HepG2 (cell line): ENCODE results near the gene GDPD5. TPM values are rescaled to one million over a fixed set of nuclear protein-coding genes. Genes with fewer than 3 reads are reported as not detected.

Experiments
- ATAC-seq: fragments of 200-7000 bp; cut with Tn5 transposase; 3 replicates; pipeline ENCODE4 v1.9.1; 2020; ENCODE audit warnings: mild to moderate bottlenecking, moderate library complexity
- BruUV-seq: library from RNA; stranded (reverse); fragments of 400-500 nt; replicated peaks from 2 replicates; lab custom pipeline; 2021; lab: Mats Ljungman, UMichigan
- CTCF ChIA-PET: fragments of 300-600 bp; formaldehyde crosslinking; extraction: SDS; loops from one replicate; lab custom pipeline; 2021; ENCODE audit warnings: low total read pairs, inconsistent platforms, low intra/inter-chr PET ratio; lab: Yijun Ruan, JAX
- POLR2A ChIA-PET: fragments of 350-600 bp; sonication (Branson Sonifier 250); formaldehyde crosslinking; loops from one replicate; lab custom pipeline; 2020; ENCODE audit warnings: antibody characterized with exemption, inconsistent platforms; lab: Yijun Ruan, JAX
- DNase-seq: peaks from one replicate; pipeline ENCODE4 v3.0.0-alpha.2; 2015; ENCODE audit warnings: low spot score
- FAIRE-seq: peaks from 3 replicates; lab custom pipeline; 2011; peaks lifted over from hg19 to GRCh38; lab: Jason Lieb, UNC
- H2AFZ ChIP-seq: one replicate; pipeline ENCODE4 v1.6.1; 2011; ENCODE audit warnings: low read length, inconsistent platforms
- H3K27ac ChIP-seq: fragments of 300-600 bp; 3 replicates; pipeline ENCODE4 v1.8.0; 2011; ENCODE audit warnings: mixed run types, mild to moderate bottlenecking, mixed read lengths, low read length, inconsistent platforms; ENCODE audit not compliant: insufficient read depth; ENCODE audit errors: extremely low read length
- H3K27me3 ChIP-seq, 2 experiments: fragments of 200-600 bp in 1 of 2; 2 replicates in 1 of 2; 3 replicates in 1 of 2; pipeline versions ENCODE4 v1.6.0 to v1.8.0; 2011; ENCODE audit warnings: low read length in 2 of 2, mild to moderate bottlenecking in 2 of 2, moderate library complexity in 2 of 2, inconsistent platforms in 1 of 2; ENCODE audit not compliant: insufficient read depth in 2 of 2, control insufficient read depth in 1 of 2
- H3K36me3 ChIP-seq, 2 experiments: fragments of 200-600 bp in 1 of 2; replicated peaks in 1 of 2; 2 replicates in 1 of 2; 3 replicates in 1 of 2; pipeline versions ENCODE4 v1.5.1 to v1.8.0; 2011; ENCODE audit warnings: low read length in 2 of 2, inconsistent platforms in 1 of 2; ENCODE audit not compliant: insufficient read depth in 2 of 2, control insufficient read depth in 1 of 2
- H3K4me1 ChIP-seq: 2 replicates; pipeline ENCODE4 v1.5.1; 2012; ENCODE audit warnings: low read length, inconsistent platforms; ENCODE audit not compliant: insufficient read depth
- H3K4me2 ChIP-seq: 2 replicates; pipeline ENCODE4 v1.6.0; 2011; ENCODE audit warnings: low read depth, low read length, inconsistent platforms
- H3K4me3 ChIP-seq, 3 experiments: fragments of 200-600 bp in 1 of 3; sonication (generic), shearing (Covaris generic) in 1 of 3; replicated peaks in 1 of 3; 2 replicates each; pipeline ENCODE4 v1.5.1; 2011 to 2016; ENCODE audit warnings: low read length in 3 of 3, inconsistent platforms in 2 of 3, low read depth in 2 of 3, mild to moderate bottlenecking in 2 of 3, control low read depth in 1 of 3, mixed read lengths in 1 of 3; ENCODE audit not compliant: insufficient read depth in 1 of 3
- H3K79me2 ChIP-seq: one replicate; pipeline ENCODE4 v1.6.1; 2011; ENCODE audit warnings: low read length, inconsistent platforms; ENCODE audit not compliant: insufficient read depth
- H3K9ac ChIP-seq: 2 replicates; pipeline ENCODE4 v1.6.0; 2011; ENCODE audit warnings: mild to moderate bottlenecking, low read depth, low read length, inconsistent platforms; ENCODE audit not compliant: insufficient read depth
- H3K9me3 ChIP-seq: 2 replicates; pipeline ENCODE4 v1.5.1; 2012; ENCODE audit warnings: mild to moderate bottlenecking, low read length
- H4K20me1 ChIP-seq: 2 replicates; pipeline ENCODE4 v1.6.0; 2011; ENCODE audit warnings: inconsistent platforms, mild to moderate bottlenecking, low read length, moderate library complexity; ENCODE audit not compliant: insufficient read depth
- ADNP ChIP-seq: sonication (generic); formaldehyde crosslinking; IDR thresholded peaks from 2 replicates; pipeline ENCODE4 v1.4.0; 2020; ENCODE audit warnings: missing genetic modification reagents
- EEA1 ChIP-seq: sonication (generic); formaldehyde crosslinking; IDR thresholded peaks from 2 replicates; pipeline ENCODE4 v1.5.1; 2020; ENCODE audit warnings: mild to moderate bottlenecking, missing genetic modification reagents, borderline replicate concordance
- ESRRA ChIP-seq: sonication (generic); formaldehyde crosslinking; IDR thresholded peaks from 2 replicates; pipeline ENCODE4 v1.5.1; 2020; ENCODE audit warnings: mild to moderate bottlenecking, low read depth, missing genetic modification reagents
- FUBP1 ChIP-seq: sonication (generic); formaldehyde crosslinking; IDR thresholded peaks from 2 replicates; pipeline ENCODE4 v1.5.1; 2020; ENCODE audit warnings: missing genetic modification reagents, mild to moderate bottlenecking, borderline replicate concordance
- GMEB1 ChIP-seq: sonication (generic); formaldehyde crosslinking; IDR thresholded peaks from 2 replicates; pipeline ENCODE4 v1.5.1; 2020; ENCODE audit warnings: missing genetic modification reagents, mild to moderate bottlenecking, borderline replicate concordance
- HNF4A ChIP-seq: sonication (generic); formaldehyde crosslinking; IDR thresholded peaks from 2 replicates; pipeline ENCODE4 v1.4.0; 2020; ENCODE audit warnings: missing genetic modification reagents
- MXD1 ChIP-seq: sonication (generic); formaldehyde crosslinking; IDR thresholded peaks from 2 replicates; pipeline ENCODE4 v1.4.0; 2020; ENCODE audit warnings: mild to moderate bottlenecking, missing genetic modification reagents
- PLRG1 ChIP-seq: fragments of 450-650 bp; conservative IDR thresholded peaks from 2 replicates; pipeline ENCODE4 v1.6.1; 2016
- ZNF207 ChIP-seq: fragments of 450-650 bp; IDR thresholded peaks from 2 replicates; pipeline ENCODE4 v1.6.1; 2016; ENCODE audit warnings: antibody characterized with exemption, borderline replicate concordance
- ZNF629 ChIP-seq: sonication (generic); formaldehyde crosslinking; conservative IDR thresholded peaks from 2 replicates; pipeline ENCODE4 v1.5.0; 2020; ENCODE audit warnings: missing genetic modification reagents
- ZNF776 ChIP-seq: sonication (generic); formaldehyde crosslinking; IDR thresholded peaks from 2 replicates; pipeline ENCODE4 v1.4.0; 2020; ENCODE audit warnings: mild to moderate bottlenecking, missing genetic modification reagents
- ZNF780A ChIP-seq: sonication (generic); formaldehyde crosslinking; IDR thresholded peaks from 2 replicates; pipeline ENCODE4 v1.8.0; 2022; ENCODE audit warnings: mild to moderate bottlenecking, missing genetic modification reagents, moderate library complexity
- ZNF883 ChIP-seq: sonication (generic); formaldehyde crosslinking; IDR thresholded peaks from 2 replicates; pipeline ENCODE4 v1.5.1; 2020; ENCODE audit warnings: mild to moderate bottlenecking, missing genetic modification reagents; ENCODE audit errors: not compliant biosample characterization
- WGBS: methylation state at CpG from one replicate; pipeline ENCODE4 v1.1.6; 2017; ENCODE audit warnings: low lambda C conversion rate; 5-methylcytosine and 5-hydroxymethylcytosine counted together
- in situ Hi-C: cut with HindIII; loops from 2 replicates; pipeline ENCODE4 v1.10.0; 2017; ENCODE audit warnings: low pct_unique_long_range_greater_than_20kb; ENCODE audit not compliant: extremely low pct_ligation_motif_present
- intact Hi-C: fragments of 100-400 bp; cut with micrococcal nuclease; formaldehyde crosslinking; loops from one replicate; pipeline ENCODE4 v1.10.0; 2022; ENCODE audit not compliant: unreplicated experiment
- polyA plus RNA-seq, 8 experiments: library from polyadenylated mRNA; depleted of rRNA in 3 of 8; stranded (reverse) in 7 of 8; unstranded in 1 of 8; fragments of >200 nt; fragmentation: Illumina TruSeq in 4 of 8; extraction: Trizol in 4 of 8; gene quantifications; 2 replicates each; pipeline versions ENCODE4 v1.2.1 to v1.2.3, GENCODE V29; 2011 to 2016; ENCODE audit warnings: low read depth in 4 of 8, missing spikeins in 1 of 8, mixed read lengths in 1 of 8; ENCODE audit not compliant: insufficient read depth in 1 of 8
- total RNA-seq, 5 experiments: library from RNA; depleted of rRNA; stranded (reverse); fragments of >200 nt; fragmentation: Illumina TruSeq; extraction: Trizol; gene quantifications; 2 replicates each; pipeline ENCODE4 v1.2.3, GENCODE V29; 2016; ENCODE audit warnings: low read depth in 1 of 5
- TF ChIP-seq, protein P1 (sequence below): sonication (generic); formaldehyde crosslinking; IDR thresholded peaks from 2 replicates; pipeline ENCODE4 v1.8.0; 2022; ENCODE audit warnings: missing genetic modification reagents, mild to moderate bottlenecking, borderline replicate concordance

The GDPD5 gene
- total and polyA plus RNA-seq, 2 of the 13 experiments (the other 11 are each of a cell fraction or from before 2014, with no cell fraction given): 55.0 to 67.5 TPM

GRCh38 chr11:75450236-75450635, 75.5 kb downstream of the GDPD5 start:
- ATAC-seq: no peak
- DNase-seq: no peak
- no peak overlapping the region for H3K27ac ChIP-seq
- no peaks in the 10 kb centered on the region for H3K4me1 ChIP-seq
- CTCF ChIA-PET: no interaction called here
- H3K36me3 ChIP-seq: peaks cover 29 to 39% of the 10 kb centered on the region in 2 experiments; a peak in 4 of 5 replicates
- no peaks in the 10 kb centered on the region for H3K9me3 ChIP-seq
- H3K4me3 ChIP-seq: no peak overlapping the region
- 100% methylated on average over 1 of the region's 7 CpGs for WGBS
- no TSS peak for BruUV-seq
- H4K20me1 ChIP-seq: no peaks in the 10 kb centered on the region
- POLR2A ChIA-PET: no interaction called here
- no peak overlapping the region for H3K4me2 ChIP-seq
- H3K27me3 ChIP-seq: no peaks in the 10 kb centered on the region
- in situ Hi-C loops: no loop called here
- no peak overlapping the region for H2AFZ ChIP-seq
- TF ChIP-seq HNF4A (CRISPR knock-in tag) (no peak), ZNF776 (CRISPR knock-in tag) (no peak), FUBP1 (CRISPR knock-in tag) (no peak), ZNF780A (CRISPR knock-in tag) (no peak), GMEB1 (CRISPR knock-in tag) (no peak), ZNF883 (CRISPR knock-in tag) (no peak), ADNP (no peak), EEA1 (CRISPR knock-in tag) (no peak), ZNF629 (no peak), MXD1 (CRISPR knock-in tag) (no peak), PLRG1 (no peak), ESRRA (CRISPR knock-in tag) (no peak), ZNF207 (no peak)
- TF ChIP-seq, protein P1, sequence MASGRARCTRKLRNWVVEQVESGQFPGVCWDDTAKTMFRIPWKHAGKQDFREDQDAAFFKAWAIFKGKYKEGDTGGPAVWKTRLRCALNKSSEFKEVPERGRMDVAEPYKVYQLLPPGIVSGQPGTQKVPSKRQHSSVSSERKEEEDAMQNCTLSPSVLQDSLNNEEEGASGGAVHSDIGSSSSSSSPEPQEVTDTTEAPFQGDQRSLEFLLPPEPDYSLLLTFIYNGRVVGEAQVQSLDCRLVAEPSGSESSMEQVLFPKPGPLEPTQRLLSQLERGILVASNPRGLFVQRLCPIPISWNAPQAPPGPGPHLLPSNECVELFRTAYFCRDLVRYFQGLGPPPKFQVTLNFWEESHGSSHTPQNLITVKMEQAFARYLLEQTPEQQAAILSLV: no peak
- TF ChIP-seq, all 625 proteins: peak for 0
- Histone ChIP-seq H3K9ac (no peak overlapping the region), H3K79me2 (no peaks in the 10 kb centered on the region)
- FAIRE-seq: no peak
- intact Hi-C loops: no loop called here
